ENCODE data around the gene ALKBH6.
A peak's percentile ranks its signal among the peaks of the same experiment; 100 is the strongest.

Gene ALKBH6

GRCh38 chr19:36003284-36003683 is 10.7 kb downstream of the ALKBH6 start:
- Histone ChIP-seq H3K27me3 (ENCODE audit: low read depth, low read length) (no peaks in the 10 kb centered on the region), H3K4me2 (ENCODE audit: low read length) (no peak overlapping the region), H3K27ac (ENCODE audit: low read length) (no peak overlapping the region), H3K36me3 (replicated peaks; ENCODE audit: low read depth, low read length) (peaks cover 13% of the 10 kb centered on the region), H3K9ac (ENCODE audit: low read length) (no peak overlapping the region), H3K79me2 (ENCODE audit: low read length) (peaks cover 13% of the 10 kb centered on the region), H3K4me3 (ENCODE audit: low read length) (no peak overlapping the region), H3K9me3 (ENCODE audit: insufficient read depth, low read length) (no peaks in the 10 kb centered on the region), H3K4me1 (ENCODE audit: low read length) (no peaks in the 10 kb centered on the region), H2AFZ (ENCODE audit: low read depth, low read length) (no peak overlapping the region), H4K20me1 (ENCODE audit: insufficient read depth, low read length) (no peaks in the 10 kb centered on the region)
- no peak for TF ChIP-seq EZH2phosphoT487 (IDR thresholded peaks at IDR 0.05; ENCODE audit: low read depth)
- TF ChIP-seq, protein P1, sequence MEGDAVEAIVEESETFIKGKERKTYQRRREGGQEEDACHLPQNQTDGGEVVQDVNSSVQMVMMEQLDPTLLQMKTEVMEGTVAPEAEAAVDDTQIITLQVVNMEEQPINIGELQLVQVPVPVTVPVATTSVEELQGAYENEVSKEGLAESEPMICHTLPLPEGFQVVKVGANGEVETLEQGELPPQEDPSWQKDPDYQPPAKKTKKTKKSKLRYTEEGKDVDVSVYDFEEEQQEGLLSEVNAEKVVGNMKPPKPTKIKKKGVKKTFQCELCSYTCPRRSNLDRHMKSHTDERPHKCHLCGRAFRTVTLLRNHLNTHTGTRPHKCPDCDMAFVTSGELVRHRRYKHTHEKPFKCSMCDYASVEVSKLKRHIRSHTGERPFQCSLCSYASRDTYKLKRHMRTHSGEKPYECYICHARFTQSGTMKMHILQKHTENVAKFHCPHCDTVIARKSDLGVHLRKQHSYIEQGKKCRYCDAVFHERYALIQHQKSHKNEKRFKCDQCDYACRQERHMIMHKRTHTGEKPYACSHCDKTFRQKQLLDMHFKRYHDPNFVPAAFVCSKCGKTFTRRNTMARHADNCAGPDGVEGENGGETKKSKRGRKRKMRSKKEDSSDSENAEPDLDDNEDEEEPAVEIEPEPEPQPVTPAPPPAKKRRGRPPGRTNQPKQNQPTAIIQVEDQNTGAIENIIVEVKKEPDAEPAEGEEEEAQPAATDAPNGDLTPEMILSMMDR (IDR thresholded peaks at IDR 0.05; ENCODE audit: low read depth, low read length) = no peak

DNA sequence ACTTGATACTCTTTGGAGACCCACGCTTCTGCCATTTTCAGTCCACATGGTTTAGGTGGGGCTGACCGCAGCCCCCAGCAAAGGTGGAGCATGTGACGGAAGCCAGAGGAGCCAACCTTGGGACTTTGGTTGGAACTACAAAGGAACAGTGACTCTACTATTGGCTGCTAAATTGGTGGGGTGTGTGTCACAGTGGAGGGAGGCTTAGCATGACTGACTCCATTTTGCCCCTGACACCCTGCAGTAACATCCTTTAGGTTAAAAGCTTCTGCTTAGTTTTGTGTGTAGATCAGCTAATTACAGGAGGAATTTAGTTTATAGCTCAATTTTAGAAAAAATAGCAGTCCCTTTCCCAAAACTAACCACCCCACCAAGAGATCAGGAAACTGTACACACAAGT is 12.4 kb downstream of the ALKBH6 start:
- Histone ChIP-seq H3K27me3 (ENCODE audit: low read depth, low read length) (no peaks in the 10 kb centered on the region), H3K9ac (ENCODE audit: low read length) (no peak overlapping the region), H3K79me2 (ENCODE audit: low read length) (peaks cover 22% of the 10 kb centered on the region), H3K4me2 (ENCODE audit: low read length) (no peak overlapping the region), H3K4me1 (ENCODE audit: low read length) (peaks cover 2% of the 10 kb centered on the region), H4K20me1 (ENCODE audit: insufficient read depth, low read length) (no peaks in the 10 kb centered on the region), H3K36me3 (replicated peaks; ENCODE audit: low read depth, low read length) (peaks cover 16% of the 10 kb centered on the region), H3K27ac (ENCODE audit: low read length) (no peak overlapping the region), H2AFZ (ENCODE audit: low read depth, low read length) (no peak overlapping the region), H3K4me3 (ENCODE audit: low read length) (no peak overlapping the region), H3K9me3 (ENCODE audit: insufficient read depth, low read length) (no peaks in the 10 kb centered on the region)
- TF ChIP-seq, protein P1 (IDR thresholded peaks at IDR 0.05; ENCODE audit: low read depth, low read length) = no peak
- no peak for TF ChIP-seq EZH2phosphoT487 (IDR thresholded peaks at IDR 0.05; ENCODE audit: low read depth)

DNA sequence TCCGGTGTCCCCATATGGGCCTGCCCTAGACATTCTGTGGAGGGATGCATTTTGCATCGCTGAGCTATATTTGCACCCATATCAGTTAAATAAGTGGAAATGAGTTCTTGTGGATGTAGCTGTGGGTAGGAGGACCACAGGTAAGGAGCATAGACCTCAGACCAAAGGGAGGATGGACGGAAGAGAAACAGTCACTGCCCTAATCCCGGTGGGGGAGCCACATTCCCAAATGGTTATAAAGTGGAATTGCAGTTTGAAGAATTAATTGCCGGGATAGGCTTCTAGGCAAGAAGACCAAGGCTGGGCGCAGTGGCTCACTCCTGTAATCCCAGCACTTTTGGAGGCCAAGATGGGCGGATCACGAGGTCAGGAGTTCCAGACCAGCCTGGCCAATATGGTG is 17.2 kb downstream of the ALKBH6 start:
- Histone ChIP-seq H3K27ac (ENCODE audit: low read length) (no peak overlapping the region), H3K27me3 (ENCODE audit: low read depth, low read length) (no peaks in the 10 kb centered on the region), H3K36me3 (replicated peaks; ENCODE audit: low read depth, low read length) (peaks cover 14% of the 10 kb centered on the region), H3K4me1 (ENCODE audit: low read length) (peaks cover 25% of the 10 kb centered on the region), H3K9ac (ENCODE audit: low read length) (no peak overlapping the region), H4K20me1 (ENCODE audit: insufficient read depth, low read length) (no peaks in the 10 kb centered on the region), H2AFZ (ENCODE audit: low read depth, low read length) (no peak overlapping the region), H3K4me3 (ENCODE audit: low read length) (no peak overlapping the region), H3K4me2 (ENCODE audit: low read length) (peak overlapping the region; percentile 84), H3K9me3 (ENCODE audit: insufficient read depth, low read length) (no peaks in the 10 kb centered on the region), H3K79me2 (ENCODE audit: low read length) (peaks cover 39% of the 10 kb centered on the region)
- TF ChIP-seq, protein P1 (IDR thresholded peaks at IDR 0.05; ENCODE audit: low read depth, low read length) = no peak
- TF ChIP-seq EZH2phosphoT487 (IDR thresholded peaks at IDR 0.05; ENCODE audit: low read depth) = no peak

GRCh38 chr19:35995048-35995993 is 18.7 kb downstream of the ALKBH6 start, which contains the start of gene SDHAF1:
SDHAF1 (plus strand) TSS chr19:35995188; CDS start chr19:35995275, 87 bp downstream.
- H2AFZ ChIP-seq (ENCODE audit: low read depth, low read length) = peak within 1 kb of the TSS; percentile 85; the same call in 1 of the 2 replicates
- TF ChIP-seq, protein P1 (IDR thresholded peaks at IDR 0.05; ENCODE audit: low read depth, low read length) = no peak
- TF ChIP-seq EZH2phosphoT487 (IDR thresholded peaks at IDR 0.05; ENCODE audit: low read depth) = no peak
- H3K4me2 ChIP-seq (ENCODE audit: low read length) = peak within 1 kb of the TSS; percentile 84
- no peaks in the 10 kb centered on the region for H4K20me1 ChIP-seq (ENCODE audit: insufficient read depth, low read length)
- no peaks in the 10 kb centered on the region for H3K9me3 ChIP-seq (ENCODE audit: insufficient read depth, low read length)
- H3K27me3 ChIP-seq (ENCODE audit: low read depth, low read length) = no peaks in the 10 kb centered on the region
- peaks cover 6% of the 10 kb centered on the region for H3K36me3 ChIP-seq (replicated peaks; ENCODE audit: low read depth, low read length)
- H3K4me1 ChIP-seq (ENCODE audit: low read length) = peaks cover 25% of the 10 kb centered on the region
- H3K79me2 ChIP-seq (ENCODE audit: low read length) = peaks cover 33% of the 10 kb centered on the region
- peak within 1 kb of the TSS; percentile 66 for H3K9ac ChIP-seq (ENCODE audit: low read length)
- peak within 1 kb of the TSS; percentile 22 for H3K27ac ChIP-seq (ENCODE audit: low read length)
- H3K4me3 ChIP-seq (ENCODE audit: low read length) = peak within 1 kb of the TSS; percentile 78

Data from OCI-LY3 (cell line).